Calu3 (cell line): ENCODE results near the gene ARHGAP24. TPM values are rescaled to one million over a fixed set of nuclear protein-coding genes. Genes with fewer than 3 reads are reported as not detected.

Source experiments
- BruUV-seq: library from RNA; stranded (reverse); fragments of 400-500 nt; replicated peaks from 2 replicates; lab custom pipeline; 2021; lab: Mats Ljungman, UMichigan
- CTCF ChIA-PET: fragments of 300-600 bp; sonication (Branson Sonifier 250); formaldehyde crosslinking; loops from one replicate; lab custom pipeline; 2022; ENCODE audit warnings: antibody characterized with exemption; lab: Charles Lee
- DNase-seq: peaks from one replicate; pipeline ENCODE4 v3.0.0; 2022
- H3K27ac Mint-ChIP-seq: one replicate; pipeline ENCODE4 v1.8.0; 2022; ENCODE audit warnings: mixed read lengths; ENCODE audit not compliant: unreplicated experiment
- H3K27me3 Mint-ChIP-seq: one replicate; pipeline ENCODE4 v1.8.0; 2022; ENCODE audit warnings: mixed read lengths; ENCODE audit not compliant: unreplicated experiment
- H3K36me3 Mint-ChIP-seq: one replicate; pipeline ENCODE4 v1.8.0; 2022; ENCODE audit warnings: mild to moderate bottlenecking, moderate library complexity, mixed read lengths; ENCODE audit not compliant: insufficient read depth, unreplicated experiment
- H3K4me1 Mint-ChIP-seq: one replicate; pipeline ENCODE4 v1.8.0; 2022; ENCODE audit warnings: mild to moderate bottlenecking, low read depth, mixed read lengths; ENCODE audit not compliant: unreplicated experiment
- H3K4me3 Mint-ChIP-seq: one replicate; pipeline ENCODE4 v1.8.0; 2022; ENCODE audit warnings: mild to moderate bottlenecking, low read depth, moderate library complexity, mixed read lengths; ENCODE audit not compliant: unreplicated experiment
- H3K9me3 Mint-ChIP-seq: one replicate; pipeline ENCODE4 v1.8.0; 2022; ENCODE audit warnings: low read depth, mixed read lengths; ENCODE audit not compliant: unreplicated experiment
- CTCF ChIP-seq: fragments of 200-600 bp; IDR thresholded peaks from one replicate; pipeline ENCODE4 v1.8.0; 2022; ENCODE audit warnings: antibody characterized with exemption; ENCODE audit not compliant: unreplicated experiment
- intact Hi-C: fragments of 100-400 bp; cut with micrococcal nuclease; formaldehyde crosslinking; loops from one replicate; pipeline ENCODE4 v1.10.0; 2022; ENCODE audit not compliant: unreplicated experiment
- total RNA-seq: library from RNA; stranded (reverse); gene quantifications from 2 replicates; pipeline ENCODE4 v1.2.3, GENCODE V29; 2022

ARHGAP24 gene
- total RNA-seq, 1 experiment from 2014 or later, result 10.2 TPM

GRCh38 chr4:85548841-85549240 lies 73.9 kb downstream of the ARHGAP24 start:
- intact Hi-C loops, result no loop called here
- Mint-ChIP-seq H3K9me3 (no peaks in the 10 kb centered on the region), H3K4me1 (no peaks in the 10 kb centered on the region), H3K4me3 (no peak overlapping the region), H3K27me3 (no peaks in the 10 kb centered on the region), H3K36me3 (no peaks in the 10 kb centered on the region), H3K27ac (no peak overlapping the region)
- CTCF ChIA-PET, result no interaction called here
- TF ChIP-seq CTCF, result no peak
- DNase-seq, result no peak
- BruUV-seq, result no TSS peak

- no peaks in the 10 kb centered on the region for H3K36me3 Mint-ChIP-seq
- no TSS peak for BruUV-seq
- DNase-seq, result no peak
- no peaks in the 10 kb centered on the region for H3K27me3 Mint-ChIP-seq
- peaks cover 2% of the 10 kb centered on the region for H3K9me3 Mint-ChIP-seq
- H3K4me3 Mint-ChIP-seq, result no peak overlapping the region
- H3K4me1 Mint-ChIP-seq, result no peaks in the 10 kb centered on the region
- CTCF ChIA-PET, result no interaction called here
- intact Hi-C loops, result no loop called here
- H3K27ac Mint-ChIP-seq, result no peak overlapping the region
- TF ChIP-seq CTCF, result no peak
Observed at GRCh38 chr4:85555206-85555605, 80.3 kb downstream of the ARHGAP24 start.

- no peaks in the 10 kb centered on the region for H3K27me3 Mint-ChIP-seq
- no peak overlapping the region for H3K4me3 Mint-ChIP-seq
- H3K27ac Mint-ChIP-seq, result no peak overlapping the region
- intact Hi-C loops, result no loop called here
- CTCF ChIA-PET, result no interaction called here
- no peak for TF ChIP-seq CTCF
- no peaks in the 10 kb centered on the region for H3K36me3 Mint-ChIP-seq
- H3K9me3 Mint-ChIP-seq, result peaks cover 2% of the 10 kb centered on the region
- DNase-seq, result no peak
- BruUV-seq, result no TSS peak
- H3K4me1 Mint-ChIP-seq, result no peaks in the 10 kb centered on the region
Observed at GRCh38 chr4:85556283-85556682, 81.3 kb downstream of the ARHGAP24 start.

GRCh38 chr4:85557016-85557901 lies 82.3 kb downstream of the ARHGAP24 start:
- intact Hi-C loops, result no loop called here
- Mint-ChIP-seq H3K4me1 (no peaks in the 10 kb centered on the region), H3K36me3 (no peaks in the 10 kb centered on the region), H3K27me3 (no peaks in the 10 kb centered on the region), H3K4me3 (no peak overlapping the region), H3K27ac (no peak overlapping the region), H3K9me3 (peaks cover 2% of the 10 kb centered on the region)
- BruUV-seq, result no TSS peak
- CTCF ChIA-PET, result no interaction called here
- TF ChIP-seq CTCF, result no peak
- DNase-seq, result no peak
